BLaER1 (cell line): Measurements from ENCODE around the gene SKIC2.
A peak's percentile ranks its signal among the peaks of the same experiment; 100 is the strongest.
"Not testable (repeated sequence)": the region's sequence is repeated elsewhere in the genome, so short reads cannot be mapped to it uniquely, and the experiment has no call there.

Experiments
- H3K27ac ChIP-seq: shearing (Covaris generic); formaldehyde crosslinking; 2 replicates; pipeline ENCODE4 v1.8.1; 2022
- H3K27me3 ChIP-seq: shearing (Covaris generic); formaldehyde crosslinking; 2 replicates; pipeline ENCODE4 v1.8.1; 2022
- H3K36me3 ChIP-seq: shearing (Covaris generic); formaldehyde crosslinking; 2 replicates; pipeline ENCODE4 v1.8.1; 2022
- H3K4me1 ChIP-seq: shearing (Covaris generic); formaldehyde crosslinking; 2 replicates; pipeline ENCODE4 v1.8.1; 2022
- H3K4me2 ChIP-seq: shearing (Covaris generic); formaldehyde crosslinking; 2 replicates; pipeline ENCODE4 v1.8.1; 2022
- H3K4me3 ChIP-seq: shearing (Covaris generic); formaldehyde crosslinking; 2 replicates; pipeline ENCODE4 v1.8.1; 2022
- H3K9ac ChIP-seq: shearing (Covaris generic); formaldehyde crosslinking; 2 replicates; pipeline ENCODE4 v1.8.1; 2022
- H3K9me3 ChIP-seq: shearing (Covaris generic); formaldehyde crosslinking; 2 replicates; pipeline ENCODE4 v1.8.1; 2022
- H4K20me1 ChIP-seq: shearing (Covaris generic); formaldehyde crosslinking; 2 replicates; pipeline ENCODE4 v1.8.1; 2022
- Cebpa-rat ChIP-seq: shearing (Covaris generic); IDR thresholded peaks from 2 replicates; pipeline ENCODE4 v1.8.1; 2022

The SKIC2 gene

GRCh38 chr6:31927242-31927862 lies 31.6 kb upstream of the SKIC2 start, which contains the start of gene C2:
Gene C2, plus strand, starts transcription at chr6:31927717. Its CDS starts 36 bp downstream, at chr6:31927753.
- Histone ChIP-seq H3K27ac (no peak within 1 kb of the TSS), H3K9ac (no peak within 1 kb of the TSS), H3K27me3 (no peaks in the 10 kb centered on the region), H3K4me2 (no peak within 1 kb of the TSS), H3K9me3 (no peaks in the 10 kb centered on the region), H3K4me1 (no peaks in the 10 kb centered on the region), H3K36me3 (no peaks in the 10 kb centered on the region), H4K20me1 (no peaks in the 10 kb centered on the region), H3K4me3 (no peak within 1 kb of the TSS)
- no peak for TF ChIP-seq Cebpa-rat

DNA sequence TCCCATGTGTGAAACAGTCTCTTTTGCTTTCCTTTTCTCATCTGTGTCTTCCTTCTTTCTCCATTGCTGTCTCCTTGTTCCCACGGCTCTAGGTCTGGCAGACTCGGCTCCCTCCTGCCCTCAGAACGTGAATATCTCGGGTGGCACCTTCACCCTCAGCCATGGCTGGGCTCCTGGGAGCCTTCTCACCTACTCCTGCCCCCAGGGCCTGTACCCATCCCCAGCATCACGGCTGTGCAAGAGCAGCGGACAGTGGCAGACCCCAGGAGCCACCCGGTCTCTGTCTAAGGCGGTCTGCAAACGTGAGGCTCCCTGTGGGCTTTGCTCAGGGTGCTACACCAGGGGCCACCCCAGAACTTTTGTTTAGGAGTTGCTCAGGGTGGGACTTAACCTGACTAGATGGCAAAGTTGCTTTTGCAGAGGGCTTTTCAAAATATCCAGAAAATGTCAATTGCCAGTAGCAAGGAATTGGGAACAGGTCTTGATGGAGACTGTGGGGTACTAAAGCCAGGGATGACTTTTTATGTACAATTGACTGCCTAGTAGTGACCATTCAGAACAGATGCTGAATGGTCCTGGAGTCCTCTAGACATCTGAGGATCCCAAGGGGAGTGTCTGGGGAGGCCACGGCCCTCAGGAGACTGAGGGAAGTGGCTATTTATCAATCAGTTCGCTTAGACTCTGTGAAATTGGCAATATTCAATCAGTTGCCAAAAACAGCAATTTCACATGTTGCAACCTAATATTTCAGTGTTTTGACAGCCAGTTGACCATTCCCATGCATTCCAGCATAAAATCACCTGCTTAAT lies 30.9 kb upstream of the SKIC2 start:
- no peak for TF ChIP-seq Cebpa-rat
- Histone ChIP-seq H3K4me3 (no peak overlapping the region), H3K36me3 (no peaks in the 10 kb centered on the region), H3K9me3 (no peaks in the 10 kb centered on the region), H3K27ac (no peak overlapping the region), H3K4me2 (no peak overlapping the region), H3K9ac (no peak overlapping the region), H3K4me1 (no peaks in the 10 kb centered on the region), H3K27me3 (no peaks in the 10 kb centered on the region), H4K20me1 (no peaks in the 10 kb centered on the region)

DNA sequence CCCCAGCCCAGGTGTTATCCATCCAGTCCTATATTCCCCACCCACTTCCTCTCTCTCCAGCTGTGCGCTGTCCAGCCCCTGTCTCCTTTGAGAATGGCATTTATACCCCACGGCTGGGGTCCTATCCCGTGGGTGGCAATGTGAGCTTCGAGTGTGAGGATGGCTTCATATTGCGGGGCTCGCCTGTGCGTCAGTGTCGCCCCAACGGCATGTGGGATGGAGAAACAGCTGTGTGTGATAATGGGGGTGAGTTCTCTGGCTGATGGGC lies 30.4 kb upstream of the SKIC2 start:
- H4K20me1 ChIP-seq: no peaks in the 10 kb centered on the region
- H3K4me1 ChIP-seq: no peaks in the 10 kb centered on the region
- no peak overlapping the region for H3K9ac ChIP-seq
- no peak overlapping the region for H3K27ac ChIP-seq
- no peak for TF ChIP-seq Cebpa-rat
- H3K36me3 ChIP-seq: no peaks in the 10 kb centered on the region
- H3K27me3 ChIP-seq: no peaks in the 10 kb centered on the region
- H3K9me3 ChIP-seq: no peaks in the 10 kb centered on the region
- no peak overlapping the region for H3K4me3 ChIP-seq
- H3K4me2 ChIP-seq: no peak overlapping the region

DNA sequence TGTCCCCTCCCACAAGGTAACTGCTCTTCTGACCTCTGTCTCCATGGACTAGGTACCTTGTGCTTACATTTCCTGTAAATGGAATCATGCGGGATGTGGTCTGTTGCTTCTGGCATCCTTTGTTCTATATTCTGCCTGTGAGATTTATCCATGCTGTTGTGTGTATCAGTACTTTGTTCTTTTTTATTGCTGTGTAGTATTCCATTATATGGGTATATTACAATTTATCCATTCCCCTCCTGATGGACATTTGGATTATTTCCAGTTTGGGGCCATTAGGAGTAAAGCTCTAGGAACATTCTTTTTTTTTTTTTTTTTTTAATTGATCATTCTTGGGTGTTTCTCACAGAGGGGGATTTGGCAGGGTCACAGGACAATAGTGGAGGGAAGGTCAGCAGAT lies 28.0 kb upstream of the SKIC2 start:
- Histone ChIP-seq H3K4me3 (no peak overlapping the region), H4K20me1 (no peaks in the 10 kb centered on the region), H3K4me2 (no peak overlapping the region), H3K9me3 (no peaks in the 10 kb centered on the region), H3K27me3 (no peaks in the 10 kb centered on the region), H3K27ac (no peak overlapping the region), H3K4me1 (peaks cover 2% of the 10 kb centered on the region), H3K9ac (no peak overlapping the region), H3K36me3 (no peaks in the 10 kb centered on the region)
- no peak for TF ChIP-seq Cebpa-rat

- not testable (repeated sequence) for H3K36me3 ChIP-seq, H3K4me2 ChIP-seq, H3K9ac ChIP-seq
Observed at GRCh38 chr6:31932137-31932536, 26.8 kb upstream of the SKIC2 start.

GRCh38 chr6:31933537-31933936 lies 25.4 kb upstream of the SKIC2 start:
- no peak overlapping the region for H3K4me3 ChIP-seq
- no peak overlapping the region for H3K4me2 ChIP-seq
- no peaks in the 10 kb centered on the region for H3K27me3 ChIP-seq
- no peaks in the 10 kb centered on the region for H3K9me3 ChIP-seq
- H3K27ac ChIP-seq: no peak overlapping the region
- no peak overlapping the region for H3K9ac ChIP-seq
- no peak for TF ChIP-seq Cebpa-rat
- H4K20me1 ChIP-seq: no peaks in the 10 kb centered on the region
- H3K4me1 ChIP-seq: peaks cover 8% of the 10 kb centered on the region
- no peaks in the 10 kb centered on the region for H3K36me3 ChIP-seq

More at GRCh38 chr6:31932137-31932536, 26.8 kb upstream of the SKIC2 start:
- H4K20me1 ChIP-seq, H3K27ac ChIP-seq, H3K4me3 ChIP-seq, H3K4me1 ChIP-seq, H3K27me3 ChIP-seq, H3K9me3 ChIP-seq: not testable (repeated sequence)

GRCh38 chr6:31935021-31935420 lies 24.0 kb upstream of the SKIC2 start:
- Histone ChIP-seq H3K9ac (no peak overlapping the region), H3K4me2 (no peak overlapping the region), H4K20me1 (no peaks in the 10 kb centered on the region), H3K4me3 (no peak overlapping the region), H3K9me3 (no peaks in the 10 kb centered on the region), H3K36me3 (no peaks in the 10 kb centered on the region), H3K27me3 (no peaks in the 10 kb centered on the region), H3K4me1 (peaks cover 14% of the 10 kb centered on the region), H3K27ac (no peak overlapping the region)
- no peak for TF ChIP-seq Cebpa-rat

DNA sequence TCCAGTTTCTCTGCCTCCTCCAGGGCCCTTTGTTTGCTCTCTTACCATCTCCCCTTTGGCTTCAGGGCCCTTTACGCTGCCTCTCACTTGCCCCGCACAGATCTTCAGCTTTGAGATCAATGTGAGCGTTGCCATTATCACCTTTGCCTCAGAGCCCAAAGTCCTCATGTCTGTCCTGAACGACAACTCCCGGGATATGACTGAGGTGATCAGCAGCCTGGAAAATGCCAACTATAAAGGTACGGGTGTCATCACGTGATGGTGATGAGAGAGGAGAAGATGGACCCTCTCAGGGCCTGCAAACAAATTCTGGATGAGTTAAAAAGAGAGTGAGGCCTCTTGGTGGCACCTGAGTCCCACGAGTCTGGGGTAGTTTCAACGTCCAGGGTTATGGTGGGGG lies 23.2 kb upstream of the SKIC2 start:
- Histone ChIP-seq H3K27ac (no peak overlapping the region), H3K9me3 (no peaks in the 10 kb centered on the region), H4K20me1 (no peaks in the 10 kb centered on the region), H3K4me3 (no peak overlapping the region), H3K4me1 (peaks cover 23% of the 10 kb centered on the region), H3K36me3 (no peaks in the 10 kb centered on the region), H3K27me3 (no peaks in the 10 kb centered on the region), H3K4me2 (no peak overlapping the region), H3K9ac (no peak overlapping the region)
- TF ChIP-seq Cebpa-rat: no peak

GRCh38 chr6:31940256-31940664 lies 18.7 kb upstream of the SKIC2 start:
- H3K27me3 ChIP-seq: no peaks in the 10 kb centered on the region
- H3K4me1 ChIP-seq: peaks cover 30% of the 10 kb centered on the region
- H3K9ac ChIP-seq: peak overlapping the region; percentile 60
- H3K9me3 ChIP-seq: no peaks in the 10 kb centered on the region
- H3K36me3 ChIP-seq: no peaks in the 10 kb centered on the region
- H3K4me2 ChIP-seq: peak overlapping the region; percentile 77
- 0 out of 2 replicates have a peak overlapping the region, but pooled peaks have one; percentile 3 for H3K4me3 ChIP-seq
- H4K20me1 ChIP-seq: no peaks in the 10 kb centered on the region
- no peak for TF ChIP-seq Cebpa-rat
- peak overlapping the region; percentile 69 for H3K27ac ChIP-seq

GRCh38 chr6:31943742-31944141 lies 15.2 kb upstream of the SKIC2 start:
- Histone ChIP-seq H3K4me3 (no peak overlapping the region), H3K4me2 (no peak overlapping the region), H3K4me1 (peaks cover 22% of the 10 kb centered on the region), H4K20me1 (no peaks in the 10 kb centered on the region), H3K9me3 (no peaks in the 10 kb centered on the region), H3K27ac (no peak overlapping the region), H3K9ac (no peak overlapping the region), H3K27me3 (no peaks in the 10 kb centered on the region), H3K36me3 (no peaks in the 10 kb centered on the region)
- TF ChIP-seq Cebpa-rat: no peak
